H1 (cell line): ENCODE measurements around the gene CMTM3.

Source experiments
- CTCF ChIP-seq, 3 experiments: IDR thresholded peaks; 1 replicate in 2 of 3; 2 replicates in 1 of 3; pipeline versions ENCODE4 v1.5.1 to v1.6.1; 2011; ENCODE audit warnings: low read length in 3 of 3, mild to moderate bottlenecking in 3 of 3, inconsistent platforms in 2 of 3, low read depth in 1 of 3, moderate library complexity in 1 of 3; ENCODE audit not compliant: insufficient read depth in 1 of 3; ENCODE audit errors: control extremely low read depth in 1 of 3
- POLR2A ChIP-seq, 2 experiments: IDR thresholded peaks; 1 replicate in 1 of 2; 2 replicates in 1 of 2; pipeline ENCODE4 v1.6.1; 2011; ENCODE audit warnings: low read depth in 2 of 2, low read length in 2 of 2, mild to moderate bottlenecking in 2 of 2; ENCODE audit errors: control extremely low read depth in 1 of 2
- USF2 ChIP-seq: IDR thresholded peaks from 2 replicates; pipeline ENCODE4 v1.6.1; 2011; ENCODE audit warnings: low read length, improper control_type of control experiment

- no peak for TF ChIP-seq CTCF (IDR thresholded peaks at IDR 0.05; ENCODE audit: control extremely low read depth in 1 of 3, insufficient read depth in 1 of 3, low read depth in 1 of 3, low read length in 3 of 3)
- TF ChIP-seq POLR2A (IDR thresholded peaks at IDR 0.05; ENCODE audit: control extremely low read depth in 1 of 2, low read depth in 2 of 2, low read length in 2 of 2), result no peak
- TF ChIP-seq USF2, result no peak
These were observed 47.5 kb downstream of the CMTM3 start for GRCh38 chr16:66651965-66652364.
